ENCODE results near the gene SRGAP1.
"Not testable (repeated sequence)": the region's sequence is repeated elsewhere in the genome, so short reads cannot be mapped to it uniquely, and the experiment has no call there.

Gene SRGAP1

DNA sequence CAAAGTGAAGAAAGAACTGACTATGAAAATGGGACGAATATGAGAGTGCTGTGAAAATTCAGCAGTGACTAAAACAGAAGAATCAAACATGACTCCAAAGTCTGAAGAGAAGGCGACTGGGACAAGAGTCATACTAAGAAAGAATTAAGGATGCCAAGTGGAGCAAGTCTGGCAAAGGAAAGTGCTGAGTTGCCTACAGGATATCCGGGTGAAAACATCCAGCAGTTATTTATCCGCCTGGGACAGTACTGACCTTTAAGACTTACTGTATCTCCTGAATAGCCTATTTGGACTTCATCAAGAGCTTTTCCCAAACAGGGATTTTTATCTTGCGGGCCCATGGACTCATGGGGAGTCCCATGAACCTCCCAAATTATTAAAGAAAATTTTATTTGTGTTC lies 336.5 kb downstream of the SRGAP1 start:
- Mint-ChIP-seq H3K27ac (no peak overlapping the region), H3K36me3 (ENCODE audit: low read depth) (peaks cover 4% of the 10 kb centered on the region), H3K4me1 (ENCODE audit: low read depth) (no peaks in the 10 kb centered on the region), H3K27me3 (no peaks in the 10 kb centered on the region), H3K9me3 (no peaks in the 10 kb centered on the region), H3K4me3 (no peak overlapping the region)

GRCh38 chr12:64181430-64182291 lies 337.2 kb downstream of the SRGAP1 start:
- Mint-ChIP-seq H3K9me3 (no peaks in the 10 kb centered on the region), H3K4me1 (ENCODE audit: low read depth) (no peaks in the 10 kb centered on the region), H3K4me3 (no peak overlapping the region), H3K27ac (no peak overlapping the region), H3K36me3 (ENCODE audit: low read depth) (peaks cover 4% of the 10 kb centered on the region), H3K27me3 (no peaks in the 10 kb centered on the region)

DNA sequence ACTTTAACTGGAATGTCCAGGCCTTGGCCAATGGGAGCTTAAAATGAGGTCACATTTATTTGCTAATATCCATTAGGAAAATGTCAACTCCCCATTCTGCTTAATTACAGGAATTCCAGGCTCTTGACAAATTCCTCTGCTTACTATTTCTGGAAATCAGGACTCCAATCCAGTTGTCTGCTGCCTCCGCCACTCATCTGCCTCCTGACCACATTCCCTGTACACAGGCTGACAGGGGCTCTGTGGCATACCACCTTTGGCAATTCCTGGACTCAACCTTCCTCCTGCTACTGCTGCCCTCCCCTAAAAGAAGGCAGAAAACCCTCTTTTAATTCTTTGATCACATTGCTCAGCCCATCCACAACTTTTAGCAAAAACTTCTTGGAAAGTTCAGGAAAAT lies 339.7 kb downstream of the SRGAP1 start:
- no peaks in the 10 kb centered on the region for H3K9me3 Mint-ChIP-seq
- H3K27me3 Mint-ChIP-seq: no peaks in the 10 kb centered on the region
- peaks cover 4% of the 10 kb centered on the region for H3K36me3 Mint-ChIP-seq (ENCODE audit: low read depth)
- H3K27ac Mint-ChIP-seq: no peak overlapping the region
- peaks cover 4% of the 10 kb centered on the region for H3K4me1 Mint-ChIP-seq (ENCODE audit: low read depth)
- H3K4me3 Mint-ChIP-seq: no peak overlapping the region

DNA sequence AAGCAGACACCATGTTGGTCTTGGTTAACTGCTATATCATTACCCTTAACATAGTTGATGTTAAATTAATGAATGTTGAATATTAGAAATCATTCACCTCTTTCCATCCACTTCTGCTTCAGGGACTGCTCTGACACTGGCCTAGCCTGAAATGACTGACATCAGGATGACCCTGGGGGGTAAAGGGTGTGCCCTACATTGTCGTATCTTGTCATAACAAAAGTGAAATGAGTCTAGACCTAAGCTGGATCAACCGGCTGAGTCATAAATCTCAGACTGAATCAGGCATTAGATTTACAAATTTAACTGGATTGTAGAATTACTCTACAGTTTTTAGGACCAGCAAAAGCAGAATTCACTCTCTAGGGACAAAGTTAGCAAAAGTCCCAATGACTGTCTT lies 342.3 kb downstream of the SRGAP1 start:
- no peak overlapping the region for H3K4me3 Mint-ChIP-seq
- H3K27me3 Mint-ChIP-seq: no peaks in the 10 kb centered on the region
- no peaks in the 10 kb centered on the region for H3K9me3 Mint-ChIP-seq
- no peak overlapping the region for H3K27ac Mint-ChIP-seq
- peaks cover 13% of the 10 kb centered on the region for H3K36me3 Mint-ChIP-seq (ENCODE audit: low read depth)
- peaks cover 4% of the 10 kb centered on the region for H3K4me1 Mint-ChIP-seq (ENCODE audit: low read depth)

- Mint-ChIP-seq H3K36me3 (ENCODE audit: low read depth) (peaks cover 17% of the 10 kb centered on the region), H3K27me3 (no peaks in the 10 kb centered on the region), H3K9me3 (no peaks in the 10 kb centered on the region), H3K4me3 (no peak overlapping the region), H3K27ac (no peak overlapping the region), H3K4me1 (ENCODE audit: low read depth) (peaks cover 4% of the 10 kb centered on the region)
Measured at GRCh38 chr12:64187370-64187769, 342.9 kb downstream of the SRGAP1 start.

DNA sequence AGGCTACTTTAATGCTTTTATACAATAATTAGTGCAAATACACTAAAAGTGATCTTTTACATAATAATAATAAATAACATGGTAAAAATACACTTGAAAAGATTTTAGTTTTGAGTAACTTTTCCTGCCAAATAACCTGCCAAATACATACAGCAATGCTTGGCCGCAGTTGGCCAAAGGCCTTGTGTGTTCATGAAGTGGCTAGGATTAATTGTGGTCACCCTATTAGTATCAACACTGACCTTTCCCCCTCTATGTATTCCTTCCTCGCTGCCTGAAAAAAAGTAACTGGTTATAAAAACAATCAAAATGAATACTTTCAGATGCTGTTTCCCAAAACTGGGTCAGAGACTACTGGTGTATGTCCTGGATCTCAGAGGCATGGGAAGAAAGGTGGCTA lies 343.3 kb downstream of the SRGAP1 start:
- no peaks in the 10 kb centered on the region for H3K27me3 Mint-ChIP-seq
- H3K27ac Mint-ChIP-seq: no peak overlapping the region
- H3K4me3 Mint-ChIP-seq: no peak overlapping the region
- no peaks in the 10 kb centered on the region for H3K9me3 Mint-ChIP-seq
- peaks cover 19% of the 10 kb centered on the region for H3K36me3 Mint-ChIP-seq (ENCODE audit: low read depth)
- H3K4me1 Mint-ChIP-seq (ENCODE audit: low read depth): peaks cover 7% of the 10 kb centered on the region

DNA sequence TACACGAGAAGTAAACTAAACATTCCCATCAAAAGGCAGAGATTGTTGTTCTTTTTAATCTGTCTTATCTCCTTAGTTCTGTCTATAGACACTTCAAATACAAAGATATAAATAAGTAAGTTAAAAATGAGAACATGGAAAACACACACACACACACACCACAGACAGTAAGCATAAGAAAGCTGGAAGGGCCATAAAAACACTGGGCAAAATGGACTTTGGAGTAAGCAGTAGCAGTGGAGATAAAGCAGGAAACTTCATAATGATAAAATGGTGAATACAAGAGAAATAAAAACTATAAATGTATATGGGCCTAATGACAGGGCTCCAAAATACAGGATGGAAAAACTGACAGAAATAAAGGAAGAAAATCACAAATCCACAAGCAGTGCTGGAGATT lies 345.0 kb downstream of the SRGAP1 start:
- no peaks in the 10 kb centered on the region for H3K9me3 Mint-ChIP-seq
- H3K4me3 Mint-ChIP-seq: no peak overlapping the region
- peaks cover 17% of the 10 kb centered on the region for H3K4me1 Mint-ChIP-seq (ENCODE audit: low read depth)
- no peaks in the 10 kb centered on the region for H3K27me3 Mint-ChIP-seq
- H3K36me3 Mint-ChIP-seq (ENCODE audit: low read depth): peaks cover 33% of the 10 kb centered on the region
- no peak overlapping the region for H3K27ac Mint-ChIP-seq

DNA sequence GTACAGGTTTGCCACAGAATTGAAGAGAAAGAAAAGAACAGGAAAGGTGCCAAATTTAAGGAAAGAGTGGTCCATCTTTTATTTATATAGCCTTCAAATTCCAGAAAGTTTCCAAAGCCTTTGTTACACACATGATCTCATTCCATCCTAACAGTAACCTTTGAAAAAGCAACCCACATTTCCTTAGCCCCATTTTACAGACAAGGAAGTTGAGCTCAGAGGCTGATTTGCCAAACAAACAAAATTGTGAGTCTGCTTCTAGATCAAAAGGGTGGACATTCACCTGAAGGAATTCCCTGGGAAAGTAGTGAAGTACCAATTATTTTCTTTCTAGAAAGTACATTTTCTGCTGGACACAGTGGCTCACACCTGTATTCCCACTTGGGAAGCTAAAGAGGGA lies 345.6 kb downstream of the SRGAP1 start:
- Mint-ChIP-seq H3K27ac (no peak overlapping the region), H3K36me3 (ENCODE audit: low read depth) (peaks cover 37% of the 10 kb centered on the region), H3K4me1 (ENCODE audit: low read depth) (peaks cover 17% of the 10 kb centered on the region), H3K9me3 (no peaks in the 10 kb centered on the region), H3K27me3 (no peaks in the 10 kb centered on the region), H3K4me3 (no peak overlapping the region)

- Mint-ChIP-seq H3K27me3 (no peaks in the 10 kb centered on the region), H3K27ac (no peak overlapping the region), H3K36me3 (ENCODE audit: low read depth) (peaks cover 38% of the 10 kb centered on the region), H3K4me1 (ENCODE audit: low read depth) (peaks cover 14% of the 10 kb centered on the region), H3K9me3 (no peaks in the 10 kb centered on the region), H3K4me3 (no peak overlapping the region)
Measured at GRCh38 chr12:64192644-64193444, 348.3 kb downstream of the SRGAP1 start.

DNA sequence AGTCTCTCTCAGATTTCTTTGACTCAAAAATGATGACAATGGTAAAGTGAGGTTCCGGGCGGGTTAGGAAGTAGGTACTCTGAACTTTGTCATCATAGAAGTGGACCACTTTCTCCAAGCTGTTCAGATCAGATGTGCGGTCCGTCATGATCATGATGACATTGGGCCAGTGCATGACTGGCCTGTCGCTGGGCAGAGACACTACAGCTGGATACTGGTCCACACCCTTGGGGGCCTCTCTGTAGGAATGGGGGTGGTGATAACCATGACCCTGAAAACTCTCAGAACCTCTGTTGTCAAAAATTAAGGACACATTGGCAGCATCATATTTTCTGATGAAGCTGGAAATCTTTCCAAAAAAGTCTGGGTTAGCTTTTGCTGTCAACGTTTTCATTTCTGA lies 349.4 kb downstream of the SRGAP1 start:
- Mint-ChIP-seq H3K4me3 (no peak overlapping the region), H3K27me3 (no peaks in the 10 kb centered on the region), H3K36me3 (ENCODE audit: low read depth) (peaks cover 38% of the 10 kb centered on the region), H3K4me1 (ENCODE audit: low read depth) (peaks cover 14% of the 10 kb centered on the region), H3K9me3 (no peaks in the 10 kb centered on the region), H3K27ac (no peak overlapping the region)

GRCh38 chr12:64194333-64195149 lies 350.0 kb downstream of the SRGAP1 start:
- Mint-ChIP-seq H3K27ac (no peak overlapping the region), H3K36me3 (ENCODE audit: low read depth) (peaks cover 38% of the 10 kb centered on the region), H3K9me3 (no peaks in the 10 kb centered on the region)

GRCh38 chr12:64195841-64196240 lies 351.3 kb downstream of the SRGAP1 start:
- H3K9me3 Mint-ChIP-seq, H3K27me3 Mint-ChIP-seq, H3K4me3 Mint-ChIP-seq, H3K27ac Mint-ChIP-seq: not testable (repeated sequence)
- Mint-ChIP-seq H3K4me1 (ENCODE audit: low read depth) (peaks cover 14% of the 10 kb centered on the region), H3K36me3 (ENCODE audit: low read depth) (peaks cover 35% of the 10 kb centered on the region)

More at GRCh38 chr12:64194333-64195149, 350.0 kb downstream of the SRGAP1 start:
- no peaks in the 10 kb centered on the region for H3K27me3 Mint-ChIP-seq
- no peak overlapping the region for H3K4me3 Mint-ChIP-seq
- peaks cover 14% of the 10 kb centered on the region for H3K4me1 Mint-ChIP-seq (ENCODE audit: low read depth)

- Mint-ChIP-seq H3K27me3 (no peaks in the 10 kb centered on the region), H3K27ac (no peak overlapping the region), H3K4me3 (no peak overlapping the region), H3K4me1 (ENCODE audit: low read depth) (peaks cover 5% of the 10 kb centered on the region), H3K9me3 (no peaks in the 10 kb centered on the region), H3K36me3 (ENCODE audit: low read depth) (peaks cover 45% of the 10 kb centered on the region)
Measured at GRCh38 chr12:64203036-64203435, 358.5 kb downstream of the SRGAP1 start.

DNA sequence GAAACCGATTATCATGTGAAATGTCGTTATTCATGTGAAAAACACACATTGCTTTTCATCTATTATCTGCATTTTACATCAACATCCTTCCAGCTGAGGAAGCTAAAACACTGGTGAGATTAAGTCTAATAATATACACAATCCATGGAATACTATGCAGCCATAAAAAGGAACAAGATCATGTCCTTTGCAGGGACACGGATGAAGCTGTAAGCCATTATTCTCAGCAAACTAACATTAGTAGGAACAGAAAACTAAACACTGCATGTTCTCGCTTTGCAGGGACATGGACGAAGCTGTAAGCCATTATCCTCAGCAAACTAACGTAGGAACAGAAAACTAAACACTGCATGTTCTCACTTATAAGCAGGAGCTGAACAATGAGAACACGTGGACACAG lies 359.3 kb downstream of the SRGAP1 start:
- Mint-ChIP-seq H3K9me3 (no peaks in the 10 kb centered on the region), H3K36me3 (ENCODE audit: low read depth) (peaks cover 49% of the 10 kb centered on the region), H3K27me3 (no peaks in the 10 kb centered on the region), H3K27ac (no peak overlapping the region), H3K4me3 (no peak overlapping the region), H3K4me1 (ENCODE audit: low read depth) (peaks cover 5% of the 10 kb centered on the region)

- Mint-ChIP-seq H3K27ac (no peak overlapping the region), H3K4me3 (no peak overlapping the region), H3K4me1 (ENCODE audit: low read depth) (peaks cover 5% of the 10 kb centered on the region), H3K9me3 (no peaks in the 10 kb centered on the region), H3K27me3 (no peaks in the 10 kb centered on the region), H3K36me3 (ENCODE audit: low read depth) (peaks cover 56% of the 10 kb centered on the region)
Measured at GRCh38 chr12:64205542-64205941, 361.0 kb downstream of the SRGAP1 start.
